GM21515 (cell line): Measurements from ENCODE around the gene TMPRSS13.
"Not testable (repeated sequence)": the region's sequence is repeated elsewhere in the genome, so short reads cannot be mapped to it uniquely, and the experiment has no call there.

Experiments
- ATAC-seq: cut with Tn5 transposase; IDR thresholded peaks from one replicate; pipeline ENCODE4 v1.9.1; 2021; ENCODE audit not compliant: unreplicated experiment

The TMPRSS13 gene

DNA sequence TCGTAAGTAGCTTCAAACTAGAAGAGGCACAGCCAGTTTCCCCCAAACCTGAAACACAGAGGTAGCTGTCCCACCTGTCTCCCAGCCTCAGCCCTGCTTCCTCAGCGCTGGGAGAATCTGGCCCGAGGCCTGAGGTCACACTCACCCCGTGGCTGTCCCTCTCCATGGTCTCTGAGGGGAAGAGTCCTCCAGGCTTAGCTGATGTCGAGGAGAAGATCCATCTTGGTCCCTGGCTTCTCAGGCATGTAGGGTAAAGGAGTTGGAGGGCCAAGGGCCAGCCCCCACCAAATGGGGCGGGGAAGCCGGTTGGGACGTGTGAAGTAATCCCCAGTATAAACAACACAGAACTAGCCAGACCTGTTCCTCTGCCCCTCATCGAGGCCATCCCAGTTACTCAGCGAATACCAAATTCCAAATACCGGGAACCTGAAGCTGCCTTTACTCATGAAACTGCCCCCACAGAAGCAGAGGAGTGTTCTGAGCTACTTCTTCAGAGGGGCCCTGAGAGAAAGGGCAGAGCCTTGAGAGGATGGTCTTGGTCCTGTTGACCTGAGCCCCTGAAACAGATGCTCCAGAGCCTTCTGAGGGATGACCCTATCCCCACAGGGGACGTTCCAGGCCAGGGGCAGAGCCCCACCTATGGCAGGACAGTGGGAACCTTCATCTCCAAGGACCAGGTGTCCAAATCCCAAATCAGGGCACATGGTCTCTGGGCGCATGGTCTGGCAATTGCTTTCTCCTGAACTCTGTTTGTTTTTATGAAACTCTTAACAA lies at the start of gene TMPRSS13:
TMPRSS13 (minus strand) TSS at position 261 of the 774 bp plus-strand sequence; CDS start at position 166, 95 bp downstream.
- ATAC-seq: no peak

DNA sequence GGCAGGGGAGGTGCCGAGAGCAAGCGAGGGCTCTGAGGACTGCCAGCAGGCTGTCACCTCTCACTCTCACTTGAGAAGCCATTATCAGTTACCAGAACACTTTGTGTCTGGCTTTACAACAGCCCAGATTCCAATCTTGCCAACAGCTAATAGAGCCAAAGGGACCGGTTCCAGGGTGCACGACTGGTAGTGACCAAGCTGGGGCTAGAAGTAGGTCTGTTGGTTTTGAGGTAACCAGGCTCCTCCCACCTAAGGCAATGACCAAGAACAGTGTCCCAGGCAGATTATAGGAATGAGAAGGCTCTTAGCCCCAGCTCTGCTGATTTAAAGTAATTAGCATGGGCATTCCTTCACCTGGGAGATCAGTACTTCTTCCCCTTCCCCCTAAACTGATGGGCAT lies 49.8 kb upstream of the TMPRSS13 start:
- ATAC-seq: no peak

DNA sequence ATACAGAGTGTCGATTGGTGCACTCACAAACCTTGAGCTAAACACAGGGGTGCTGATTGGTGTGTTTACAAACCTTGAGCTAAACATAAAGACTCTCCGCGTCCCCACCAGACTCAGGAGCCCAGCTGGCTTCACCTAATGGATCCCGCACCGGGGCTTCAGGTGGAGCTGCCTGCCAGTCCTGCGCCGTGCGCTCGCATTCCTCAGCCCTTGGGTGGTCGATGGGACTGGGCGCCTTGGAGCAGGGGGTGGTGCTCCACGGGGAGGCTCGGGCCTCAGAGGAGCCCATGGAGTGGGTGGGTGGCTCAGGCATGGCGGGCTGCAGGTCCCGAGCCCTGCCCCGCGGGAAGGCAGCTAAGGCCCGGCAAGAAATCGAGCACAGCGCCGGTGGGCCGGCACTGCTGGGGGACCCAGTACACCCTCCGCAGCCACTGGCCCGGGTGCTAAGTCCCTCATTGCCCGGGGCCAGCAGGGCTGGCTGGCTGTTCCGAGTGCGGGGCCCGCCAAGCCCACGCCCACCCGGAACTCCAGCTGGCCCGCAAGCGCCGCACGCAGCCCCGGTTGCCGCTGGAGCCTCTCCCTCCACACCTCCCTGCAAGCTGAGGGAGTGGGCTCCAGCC lies 49.2 kb upstream of the TMPRSS13 start:
- ATAC-seq: not testable (repeated sequence)

DNA sequence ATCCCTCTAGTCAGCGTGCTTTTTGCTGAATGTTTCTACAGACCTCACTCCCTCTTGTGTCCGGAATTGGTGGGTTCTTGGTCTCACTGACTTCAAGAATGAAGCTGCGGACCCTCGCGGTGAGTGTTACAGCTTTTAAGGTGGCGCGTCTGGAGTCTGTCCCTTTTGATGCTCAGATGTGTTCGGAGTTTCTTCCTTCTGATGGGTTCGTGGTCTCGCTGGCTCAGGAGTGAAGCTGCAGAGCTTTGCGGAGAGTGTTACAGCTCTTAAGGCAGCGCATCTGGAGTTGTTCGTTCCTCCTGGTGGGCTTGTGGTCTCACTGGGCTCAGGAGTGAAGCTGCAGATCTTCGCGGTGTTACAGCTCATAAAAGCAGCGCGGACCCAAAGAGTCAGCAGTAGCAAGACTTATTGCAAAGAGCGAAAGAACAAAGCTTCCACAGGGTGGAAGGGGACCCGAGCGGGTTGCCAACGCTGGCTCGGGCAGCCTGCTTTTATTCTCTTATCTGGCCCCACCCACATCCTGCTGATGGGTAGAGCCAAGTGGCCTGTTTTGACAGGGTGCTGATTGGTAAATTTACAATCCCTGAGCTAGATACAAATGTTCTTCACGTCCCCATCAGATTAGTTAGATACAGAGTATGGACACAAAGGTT lies 48.5 kb upstream of the TMPRSS13 start:
- not testable (repeated sequence) for ATAC-seq

DNA sequence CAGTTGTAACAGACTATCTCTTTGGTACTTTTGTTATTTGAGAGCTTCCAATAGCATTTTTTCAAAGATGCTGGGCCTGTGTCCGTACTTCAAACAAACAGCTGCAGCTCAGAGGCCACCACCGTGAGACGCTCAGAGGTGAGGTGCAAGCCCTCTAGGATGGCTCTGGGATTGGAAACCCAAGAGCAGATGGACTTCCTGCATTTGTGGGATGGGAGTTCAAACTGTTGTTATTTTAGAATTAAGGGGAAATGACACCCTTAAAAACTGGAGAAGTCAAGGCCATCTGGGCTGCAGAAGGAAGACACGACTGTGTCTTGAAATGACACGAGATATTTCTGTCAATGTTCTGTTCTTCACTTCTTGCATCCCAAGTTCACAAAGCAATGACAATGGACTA lies 47.8 kb upstream of the TMPRSS13 start:
- ATAC-seq: no peak

DNA sequence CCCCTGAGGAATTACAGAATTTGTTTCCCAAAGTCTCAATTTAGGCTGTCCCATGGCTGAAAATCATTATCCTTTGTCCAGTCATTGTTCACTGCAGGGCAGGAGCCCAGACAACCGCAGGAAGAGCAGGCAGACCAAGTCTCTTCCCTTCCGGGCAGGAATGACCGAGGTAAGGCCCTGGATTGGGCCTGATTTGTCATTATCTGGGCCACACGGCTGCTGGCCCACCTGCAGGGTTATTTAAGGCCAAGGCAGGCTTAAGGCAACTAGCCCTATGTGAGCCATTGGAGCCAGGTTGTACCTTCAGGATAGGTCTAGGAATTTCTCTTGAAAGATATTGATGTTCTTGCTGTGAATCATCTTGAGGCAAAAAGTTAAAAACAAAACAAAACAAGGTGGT lies 47.2 kb upstream of the TMPRSS13 start:
- no peak for ATAC-seq

DNA sequence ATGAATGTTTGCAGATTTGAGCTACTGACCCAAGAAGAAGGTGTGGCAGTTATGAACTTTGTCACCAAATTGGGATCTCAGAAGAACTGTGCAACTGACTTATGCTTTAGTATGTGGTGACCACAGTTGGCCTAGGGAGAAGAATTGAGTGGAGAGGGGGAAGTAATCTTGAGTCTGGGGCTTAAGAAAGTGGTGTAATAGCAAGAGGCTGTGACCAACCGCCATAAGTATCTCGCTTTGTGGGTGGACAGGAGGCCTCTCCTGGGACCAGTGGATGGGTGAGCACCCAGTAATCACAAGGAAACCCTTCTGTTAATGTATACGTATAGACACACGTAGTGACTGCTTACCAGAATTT lies 44.3 kb upstream of the TMPRSS13 start:
- no peak for ATAC-seq

DNA sequence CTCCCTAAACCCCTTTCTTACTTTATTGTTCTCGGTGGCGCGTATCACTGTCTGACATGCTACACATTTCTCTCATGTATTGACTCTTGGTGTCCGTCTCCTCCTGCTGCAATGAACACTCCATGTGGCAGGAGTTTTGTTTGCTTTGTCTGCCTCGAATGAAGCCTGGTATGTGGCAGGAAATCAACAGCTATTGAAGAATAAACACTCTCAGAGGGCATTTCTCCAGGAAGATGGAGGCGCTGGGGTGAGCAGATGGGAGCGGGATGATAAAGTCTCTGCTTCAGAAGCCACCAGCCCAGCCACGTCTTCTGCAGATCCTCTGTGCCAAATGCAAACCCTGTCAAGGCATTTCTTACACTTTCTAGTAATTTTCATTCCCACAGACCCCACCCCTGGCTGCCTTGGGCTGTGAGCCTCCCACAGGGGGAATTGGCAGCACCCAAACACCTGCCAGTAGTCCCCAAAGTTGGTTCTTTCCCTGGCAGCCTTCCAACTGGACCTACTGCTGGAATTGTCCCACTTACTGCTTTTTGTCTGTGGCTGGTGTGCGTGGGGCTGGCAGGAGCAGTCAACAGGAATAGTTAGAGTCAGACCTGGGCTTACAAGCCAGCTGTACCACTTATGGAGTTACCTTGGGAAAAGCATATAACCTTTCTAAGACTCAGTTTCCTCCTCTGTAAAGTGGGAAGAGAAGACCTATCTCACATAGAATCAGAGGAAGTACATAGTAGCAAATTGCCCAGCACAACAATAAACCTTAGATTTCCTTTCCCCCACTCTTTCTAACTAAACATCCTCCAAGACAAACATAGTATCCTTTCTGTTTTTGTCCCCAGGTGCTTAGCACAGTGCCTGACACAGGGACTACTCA lies 43.7 kb upstream of the TMPRSS13 start:
- no peak for ATAC-seq

DNA sequence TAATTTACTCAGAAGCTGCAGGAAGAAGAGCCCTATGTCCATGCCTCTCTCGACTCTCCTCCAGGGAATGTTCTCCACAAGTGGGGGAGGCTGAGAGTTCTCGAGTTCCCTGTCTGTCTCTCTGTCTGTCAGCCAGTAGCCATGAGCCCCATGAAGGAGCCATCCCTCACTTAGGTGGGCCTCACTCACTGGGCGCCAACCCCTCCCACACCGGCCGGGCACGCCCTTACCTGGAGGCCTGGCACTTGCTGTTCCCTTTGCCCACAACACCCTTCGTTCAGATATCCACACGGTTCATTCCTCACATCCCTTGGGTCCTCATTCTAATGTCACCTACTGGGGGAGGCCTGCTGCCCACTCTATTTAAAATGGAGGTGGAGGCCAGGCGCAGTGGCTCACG lies 42.8 kb upstream of the TMPRSS13 start:
- no peak for ATAC-seq

DNA sequence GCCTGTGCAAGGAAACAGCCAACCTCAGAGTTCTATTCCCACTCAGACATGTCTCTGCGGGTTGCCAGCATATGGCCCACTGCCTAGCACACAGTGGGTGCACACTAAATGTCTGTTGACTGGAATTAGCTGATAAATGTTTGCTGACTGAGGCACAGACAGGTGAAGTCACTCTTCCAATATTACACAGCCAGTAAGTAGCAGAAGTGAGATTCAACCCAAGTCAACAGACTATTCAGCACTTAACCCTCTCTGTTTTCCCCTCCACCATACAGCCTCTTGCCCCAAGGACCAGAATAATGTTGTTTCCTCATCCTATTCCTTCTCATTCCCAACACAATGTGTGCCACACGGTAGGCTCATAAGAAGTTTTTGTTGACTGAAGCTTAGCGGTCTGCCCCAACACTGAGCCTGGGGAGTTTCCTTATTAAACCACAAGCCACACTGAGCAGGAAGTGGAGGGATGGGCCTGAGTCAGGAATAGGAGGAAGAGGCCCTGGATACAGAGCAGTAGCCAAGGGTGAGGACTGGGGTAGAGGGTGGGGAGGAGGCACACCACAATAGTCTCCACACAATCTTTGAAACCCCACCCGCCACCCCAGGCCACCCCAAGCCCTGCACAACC lies 41.3 kb upstream of the TMPRSS13 start:
- no peak for ATAC-seq

DNA sequence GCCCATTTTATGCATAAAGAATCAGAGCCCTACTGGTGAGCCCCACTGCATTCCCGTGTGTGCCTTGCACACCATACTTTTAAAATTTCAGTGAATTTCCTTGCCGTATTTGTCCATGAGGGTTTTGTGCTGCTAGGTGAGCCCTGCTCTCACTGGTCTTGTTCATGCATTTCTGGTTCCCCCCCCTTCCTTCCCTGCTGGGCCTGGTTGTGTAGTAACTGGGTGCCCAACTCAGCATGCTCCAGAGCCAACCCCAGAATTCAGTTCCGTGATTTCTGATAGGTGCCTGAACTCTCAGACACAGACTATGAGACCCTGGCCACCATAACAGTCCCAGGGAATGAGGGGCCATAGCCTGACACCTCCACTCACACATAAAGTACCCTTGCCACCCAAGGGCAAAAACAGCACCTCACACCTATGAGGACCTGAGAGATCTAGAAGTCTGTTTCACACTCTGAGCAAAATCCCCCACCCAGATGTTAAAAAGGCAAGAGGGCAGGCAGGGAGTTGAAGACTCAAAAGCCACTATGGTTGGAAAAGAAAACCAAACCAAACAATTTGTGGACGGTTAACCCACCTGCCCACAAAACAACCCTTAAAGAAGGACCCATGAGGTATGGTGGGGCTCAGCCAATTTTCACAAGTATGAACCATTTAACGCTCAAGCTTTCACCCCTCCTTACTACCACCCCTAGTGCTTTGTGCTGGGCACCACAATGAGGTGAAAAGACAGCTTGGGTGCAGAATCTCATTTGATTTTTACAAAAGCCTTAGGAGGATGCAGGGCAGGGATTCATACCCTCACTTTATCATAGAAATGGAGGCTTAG lies 40.2 kb upstream of the TMPRSS13 start:
- no peak for ATAC-seq

DNA sequence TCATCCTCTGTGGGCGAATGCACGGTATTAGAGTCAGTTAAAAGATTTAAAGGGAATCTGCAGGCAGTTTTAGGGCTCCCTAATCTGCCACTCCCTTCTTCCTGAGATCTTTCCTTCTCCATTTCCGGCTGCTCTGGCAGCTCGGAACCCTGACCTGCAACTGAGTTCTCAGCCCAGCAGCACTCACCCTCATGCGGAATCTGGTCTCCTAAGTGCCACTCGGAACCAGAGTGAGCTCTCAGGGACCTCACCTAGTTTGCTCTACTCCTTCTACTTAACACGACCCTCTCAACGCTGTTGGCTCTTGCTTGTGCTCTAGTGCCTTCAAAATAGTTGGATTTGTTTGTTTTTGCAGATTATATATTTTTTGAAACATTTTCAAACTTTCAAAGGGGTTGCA lies 37.7 kb upstream of the TMPRSS13 start:
- no peak for ATAC-seq

DNA sequence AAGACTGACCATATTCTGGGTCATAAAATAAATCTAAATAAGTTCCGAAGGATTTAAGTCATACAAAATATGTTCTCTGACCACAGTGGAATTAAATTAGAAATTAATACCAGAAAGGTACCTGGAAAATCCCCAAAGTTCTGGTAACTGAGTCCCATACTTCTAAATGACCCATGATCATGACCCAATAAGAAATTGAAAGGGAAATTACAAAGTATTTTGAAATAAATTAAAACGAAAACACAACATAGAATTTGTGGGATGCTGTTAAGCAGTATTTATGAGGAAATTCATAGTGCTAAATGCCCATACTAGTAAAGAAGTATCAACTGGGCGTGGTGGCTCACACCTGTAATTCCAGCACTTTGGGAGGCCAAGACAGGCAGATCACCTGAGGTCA lies 33.6 kb upstream of the TMPRSS13 start:
- ATAC-seq: no peak

DNA sequence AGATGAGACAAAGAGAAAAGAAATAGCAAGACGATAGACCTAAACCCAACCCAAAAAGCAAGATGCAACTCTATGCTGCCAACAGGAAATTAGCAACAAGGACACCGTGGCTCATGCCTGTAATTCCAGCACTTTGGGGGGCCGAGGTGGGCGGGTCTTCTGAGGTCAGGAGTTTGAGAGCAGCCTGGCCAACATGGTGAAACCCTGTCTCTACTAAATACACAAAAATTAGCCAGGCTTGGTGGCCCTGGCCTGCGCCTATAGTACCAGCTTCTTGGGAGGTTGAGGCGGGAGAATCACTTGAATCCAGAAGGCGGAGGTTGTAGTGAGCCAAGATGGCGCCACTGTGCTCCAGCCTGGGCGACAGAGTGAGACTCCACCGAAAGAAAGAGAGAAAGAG lies 32.7 kb upstream of the TMPRSS13 start:
- ATAC-seq: no peak

DNA sequence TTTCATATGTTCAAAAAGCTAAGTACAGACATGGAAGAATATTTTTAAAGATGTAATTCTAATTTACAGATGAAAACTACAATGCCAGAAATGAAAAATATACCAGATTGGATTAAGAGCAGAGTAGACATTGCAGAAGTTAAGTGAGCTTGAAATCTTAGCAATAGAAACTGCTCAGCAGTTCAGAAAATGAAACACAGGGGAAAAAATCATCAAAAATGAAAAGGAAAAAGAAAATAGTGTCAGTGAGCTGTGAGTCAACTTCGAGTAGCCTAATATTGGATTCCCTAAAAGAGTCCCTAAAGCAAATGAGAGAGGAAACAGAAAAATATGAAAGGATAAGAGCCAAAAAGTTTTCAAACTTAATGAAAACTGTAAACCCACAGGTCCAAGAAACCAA lies 31.2 kb upstream of the TMPRSS13 start:
- ATAC-seq: no peak

DNA sequence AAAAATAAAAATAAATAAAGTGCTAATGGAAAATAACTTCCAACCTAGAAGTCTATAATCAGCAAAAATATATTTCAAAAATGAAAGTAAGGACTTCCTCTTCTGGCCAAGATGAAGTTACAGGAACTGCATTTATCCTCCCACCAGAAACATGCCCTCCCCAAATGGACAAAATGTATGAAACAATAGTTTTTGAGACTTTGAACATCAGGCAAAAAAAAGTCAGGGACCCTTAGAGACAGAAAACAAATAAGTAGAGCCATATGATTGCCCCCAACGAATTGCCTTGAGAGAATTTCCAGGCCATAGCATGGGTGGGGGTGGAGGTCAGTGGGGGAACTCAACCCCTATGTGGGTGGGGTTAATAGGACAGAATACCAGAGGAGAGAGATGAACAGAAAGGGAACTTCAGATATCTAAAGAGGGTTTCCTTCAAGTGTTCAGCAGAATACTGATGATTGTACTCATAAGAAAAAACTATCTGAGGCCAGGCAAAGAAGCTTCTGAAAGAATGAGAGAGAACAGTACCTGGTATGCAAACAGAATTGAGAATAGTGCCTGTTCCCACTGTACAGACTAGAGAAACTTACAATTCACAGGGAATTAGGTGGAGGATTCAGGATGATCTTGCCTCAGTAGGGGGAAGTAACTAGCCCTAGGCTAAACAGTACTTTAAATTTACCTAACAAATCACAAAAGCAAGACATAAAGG lies 30.4 kb upstream of the TMPRSS13 start:
- ATAC-seq: no peak

DNA sequence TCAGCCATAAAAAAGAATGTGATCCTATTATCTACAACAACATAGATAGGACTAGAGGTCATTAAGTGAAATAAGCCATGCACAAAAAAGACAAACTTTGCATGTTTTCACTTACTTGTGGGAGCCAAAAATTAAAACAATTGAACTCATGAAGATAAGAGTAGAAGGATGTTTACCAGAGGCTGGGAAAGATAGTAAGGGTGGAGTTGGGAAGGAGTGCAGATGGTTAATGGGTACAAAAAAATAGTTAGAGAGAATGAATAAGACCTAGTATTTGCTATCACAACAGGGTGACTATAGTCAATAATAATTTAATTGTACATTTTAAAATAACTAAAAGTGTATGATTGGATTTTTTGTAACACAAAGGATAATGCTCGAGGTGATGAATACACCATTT lies 29.7 kb upstream of the TMPRSS13 start:
- no peak for ATAC-seq

DNA sequence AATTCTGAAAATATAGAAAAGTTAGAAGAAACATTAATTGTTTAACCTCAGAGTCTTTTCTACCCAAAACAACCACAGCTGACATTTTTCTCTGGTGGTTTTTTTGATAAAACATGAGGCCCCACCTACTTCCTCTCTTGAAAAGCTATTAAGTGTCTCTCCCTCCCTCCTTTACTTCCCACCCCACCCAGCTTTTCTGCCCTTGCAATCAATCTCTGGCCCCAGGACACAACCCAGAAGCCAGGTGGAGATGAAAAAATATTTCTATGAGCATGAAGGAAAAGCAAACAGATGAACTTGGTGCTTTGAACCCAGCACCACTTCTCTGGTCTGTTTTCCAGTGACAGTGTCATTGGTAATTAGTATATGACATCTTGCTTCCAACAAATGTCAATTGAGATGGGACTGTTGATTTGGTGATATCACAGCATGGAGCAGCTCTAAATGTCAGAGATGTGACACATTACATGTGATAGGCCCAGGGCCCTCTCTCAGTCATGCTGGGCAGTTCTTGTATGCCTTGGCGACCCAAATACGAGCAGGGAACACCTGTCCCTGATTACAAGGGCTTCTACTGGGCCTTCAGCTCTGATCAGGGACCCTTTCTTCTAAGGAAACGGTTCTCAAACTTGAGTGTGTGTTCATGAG lies 23.9 kb upstream of the TMPRSS13 start:
- ATAC-seq: no peak
